Measurements from ENCODE around the gene NLRP1. TPM values are rescaled to one million over a fixed set of nuclear protein-coding genes. Genes with fewer than 3 reads are reported as not detected.

The NLRP1 gene
- total RNA-seq, 2 donors from 2014 or later, result 3.3 to 8.6 TPM

DNA sequence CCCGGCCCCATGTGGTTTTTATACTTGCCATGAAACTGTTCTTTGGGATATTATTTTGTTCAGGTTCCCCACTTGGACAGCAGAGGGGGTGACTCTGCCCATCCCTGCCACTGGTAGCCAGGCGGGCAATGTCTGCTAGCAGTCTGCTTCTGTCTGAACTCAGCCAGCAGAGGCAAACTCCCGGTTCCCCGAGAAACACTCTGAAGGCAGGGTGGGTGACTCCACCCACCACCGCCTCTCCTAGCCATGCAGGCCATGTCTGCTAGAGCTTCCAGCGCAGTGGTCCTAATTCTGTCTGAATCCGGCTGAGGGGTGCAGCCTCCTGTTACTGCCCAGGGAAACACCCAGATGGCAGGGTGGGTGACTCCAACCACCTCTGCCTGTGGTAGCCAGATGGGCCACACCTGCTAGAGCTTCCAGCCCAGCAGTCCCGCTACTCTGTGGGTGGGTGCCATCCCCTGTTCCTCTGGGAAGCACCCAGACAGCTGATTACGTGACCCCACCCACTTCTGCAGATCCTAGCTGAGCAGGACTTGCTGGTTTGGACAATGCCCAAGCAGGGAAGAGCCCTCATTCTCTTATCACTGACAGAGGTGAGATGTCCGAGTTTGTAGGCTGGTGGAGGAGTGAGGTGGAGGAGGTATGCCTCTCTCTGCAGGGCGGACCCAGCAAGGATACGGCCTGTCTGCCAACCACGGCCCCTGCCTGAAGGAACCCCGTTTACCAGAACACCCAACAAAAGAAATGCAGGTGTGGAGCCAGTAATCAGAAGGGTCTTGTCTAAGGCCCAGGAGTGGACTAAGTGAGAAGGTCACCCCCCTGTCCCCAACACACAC is 22.4 kb downstream of the NLRP1 start:
- no peak for ATAC-seq
- intact Hi-C loops (cut with DNase I, micrococcal nuclease), result no loop called here
- no peak for DNase-seq

DNA sequence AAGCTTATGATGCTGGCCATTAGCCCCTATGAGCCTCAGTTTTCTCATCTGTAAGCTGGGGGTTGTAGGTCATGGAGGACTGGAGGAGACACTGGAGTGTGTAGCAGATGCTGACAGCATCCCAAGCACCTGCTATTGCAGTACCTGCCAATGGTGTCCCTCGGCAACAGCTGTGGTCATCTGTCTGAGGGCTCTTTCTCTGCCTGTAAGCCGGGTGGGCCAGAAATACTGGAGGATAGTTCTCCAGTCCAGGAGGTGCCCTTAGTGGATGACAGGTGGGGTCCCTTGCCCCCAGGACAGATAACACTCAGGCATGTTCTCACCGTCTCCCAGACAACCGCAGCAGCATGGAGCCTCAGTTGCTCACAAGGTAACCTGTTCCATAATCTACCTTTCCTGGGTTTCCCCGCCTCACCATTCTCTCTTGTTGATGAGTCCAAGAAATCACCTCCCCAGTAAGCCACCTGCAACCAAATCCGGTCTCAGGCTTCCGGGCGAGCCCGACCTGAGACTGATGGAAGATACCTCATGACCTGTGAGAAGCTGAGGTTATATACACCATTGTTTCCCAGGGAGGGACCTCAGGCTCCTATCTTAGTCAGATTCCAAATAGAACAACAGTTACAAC is 23.8 kb downstream of the NLRP1 start:
- no peak for DNase-seq
- ATAC-seq, result no peak
- intact Hi-C loops (cut with DNase I, micrococcal nuclease), result no loop called here

DNA sequence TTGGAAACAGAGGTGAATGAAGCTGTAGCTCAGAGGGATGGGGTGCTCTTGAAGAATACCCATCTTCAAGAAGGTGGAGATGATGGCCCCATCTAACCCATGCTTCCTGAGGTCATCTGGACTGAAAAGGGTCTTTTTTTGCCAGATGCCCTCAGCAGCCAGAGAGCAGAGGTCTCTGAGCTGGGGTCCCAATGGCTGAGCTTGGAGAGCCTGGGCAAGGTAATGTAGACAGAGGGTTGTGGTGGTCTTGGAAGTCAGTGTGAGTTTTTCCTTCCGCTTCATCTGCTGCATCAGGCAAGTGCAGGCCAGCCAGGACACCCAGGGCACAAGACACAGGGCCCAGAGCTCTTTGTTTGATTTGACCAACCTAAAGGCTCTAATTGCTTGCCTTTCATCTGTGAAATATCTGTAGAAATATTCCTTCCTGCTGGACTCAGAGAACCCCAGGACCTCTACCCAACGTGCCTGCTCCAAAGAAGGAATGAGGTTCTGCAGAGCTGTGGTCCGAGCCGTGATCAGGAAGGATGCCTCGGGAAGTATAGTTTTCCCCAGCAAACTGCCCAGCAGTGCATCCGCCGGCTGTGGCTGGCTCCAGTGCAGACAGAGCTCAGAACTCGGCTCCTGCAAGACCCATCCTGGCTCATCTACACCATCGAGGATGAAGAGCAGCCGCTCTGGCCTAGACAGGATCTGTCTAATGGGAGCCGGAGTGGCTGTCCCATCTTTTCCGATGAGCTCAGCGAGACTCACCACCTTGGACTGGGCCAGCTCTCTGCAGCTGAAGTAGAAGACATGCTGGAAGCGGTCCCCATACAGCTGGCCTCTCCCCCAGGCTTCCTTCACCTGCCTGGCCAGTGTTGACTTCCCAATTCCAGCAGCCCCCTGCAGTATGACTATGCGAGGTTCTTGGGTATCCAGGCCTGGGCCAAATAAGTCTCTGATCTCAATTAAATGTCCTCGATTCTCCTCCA is 25.2 kb downstream of the NLRP1 start:
- intact Hi-C loops (cut with DNase I, micrococcal nuclease), result no loop called here
- ATAC-seq (no peak), DNase-seq (no peak)

DNA sequence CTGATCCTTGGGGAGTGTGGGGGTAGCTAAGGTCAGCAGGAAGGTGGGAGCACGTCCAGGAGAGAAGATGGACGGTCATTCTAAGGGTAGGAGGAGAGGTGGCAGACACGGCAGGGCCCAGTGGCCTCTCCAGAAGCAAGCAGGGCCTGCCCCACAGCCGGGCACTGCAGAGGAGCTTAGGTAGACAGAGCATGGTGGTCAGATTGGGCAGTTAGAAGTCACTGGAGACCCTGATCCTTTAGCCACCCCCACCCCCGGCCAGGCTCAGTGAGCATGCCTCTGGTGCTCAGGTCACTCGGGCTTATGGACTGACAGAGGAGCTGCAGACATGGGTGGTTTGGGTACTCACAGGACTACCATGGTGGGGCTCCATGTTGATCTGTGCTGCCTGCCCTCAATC is 26.3 kb downstream of the NLRP1 start:
- intact Hi-C loops (cut with DNase I, micrococcal nuclease), result no loop called here
- DNase-seq, result no peak

DNA sequence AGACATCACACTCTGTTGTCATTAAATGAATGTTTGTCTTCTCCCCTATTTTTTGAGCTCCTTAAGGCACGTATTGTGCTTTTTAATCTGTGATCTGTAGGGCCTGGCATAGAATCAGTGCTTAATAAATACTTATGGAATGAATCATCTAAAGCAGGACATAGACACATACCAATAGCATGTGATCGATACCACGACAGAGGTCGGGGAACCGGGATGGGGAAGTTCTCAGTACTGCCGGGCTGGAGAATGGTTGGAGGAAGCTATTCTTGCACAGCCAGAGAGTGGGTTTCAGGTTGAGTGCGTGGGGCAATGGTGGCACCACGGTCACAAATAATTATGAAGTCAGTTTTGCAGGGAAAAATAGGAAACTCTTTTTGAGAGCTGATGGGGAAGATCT is 26.8 kb downstream of the NLRP1 start:
- intact Hi-C loops (cut with DNase I, micrococcal nuclease), result no loop called here
- ATAC-seq (no peak), DNase-seq (no peak)

More for the DNA sequence above, 26.3 kb downstream of the NLRP1 start:
- no peak for ATAC-seq

DNA sequence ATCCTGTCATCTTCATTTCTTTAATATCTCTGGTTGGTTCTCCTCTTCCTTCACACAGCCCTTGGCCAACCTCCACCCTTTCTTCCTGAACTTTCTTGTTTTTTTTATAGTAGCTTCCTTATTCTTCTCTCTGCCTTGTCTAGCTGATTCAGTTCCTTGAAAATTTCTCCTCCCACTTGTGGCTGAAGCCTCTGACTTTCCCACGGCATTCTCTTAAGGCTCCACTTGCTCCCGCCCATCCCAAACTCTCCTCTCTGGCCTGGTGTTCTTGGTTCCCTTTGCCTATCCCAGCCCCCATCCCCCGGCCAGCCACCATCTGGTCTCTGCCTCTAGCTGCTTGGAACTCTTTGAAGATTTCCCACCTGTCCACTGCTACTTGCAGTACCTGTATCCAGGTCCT is 29.1 kb downstream of the NLRP1 start:
- DNase-seq, result no peak
- ATAC-seq, result no peak
- intact Hi-C loops (cut with DNase I, micrococcal nuclease), result no loop called here

DNA sequence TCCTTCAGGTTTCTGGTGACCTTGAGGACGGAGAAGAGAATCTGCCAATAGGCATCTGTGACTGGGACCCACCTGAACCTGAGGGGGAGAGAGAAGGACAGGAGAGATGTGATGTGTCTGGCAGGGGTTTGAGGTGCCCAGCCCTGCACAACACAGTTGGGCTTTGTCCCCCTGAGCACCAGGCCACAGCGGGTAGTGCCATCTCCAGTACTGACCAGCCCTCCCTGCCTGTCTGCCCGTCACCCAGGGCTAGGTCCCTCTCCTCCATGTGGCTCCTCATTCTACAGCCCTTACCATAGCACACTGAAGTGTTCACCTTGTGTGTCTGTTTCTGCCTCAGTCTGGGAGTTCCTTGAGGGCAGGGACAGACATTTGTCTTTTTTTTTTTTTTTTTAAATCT is 30.8 kb downstream of the NLRP1 start:
- no peak for ATAC-seq
- DNase-seq, result no peak
- intact Hi-C loops (cut with DNase I, micrococcal nuclease), result no loop called here

DNA sequence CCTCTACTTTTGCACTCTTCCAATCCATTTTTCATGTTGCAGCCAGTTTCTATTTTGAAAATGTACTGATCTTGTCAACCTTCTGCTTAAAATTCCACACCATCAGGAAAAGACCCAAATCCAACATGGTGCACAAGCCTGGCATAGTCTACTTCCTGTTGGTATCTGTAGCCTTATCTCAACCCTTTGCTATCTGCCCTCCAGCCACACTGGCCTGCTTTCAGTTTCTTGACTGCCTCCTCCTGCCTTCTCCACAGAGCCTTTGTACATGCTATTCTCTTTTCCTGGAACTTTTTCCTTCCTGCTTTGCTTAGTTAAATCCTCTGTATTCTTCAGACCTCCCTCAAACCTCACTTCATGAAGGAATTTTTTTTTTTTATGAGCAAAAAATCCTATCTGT is 31.5 kb downstream of the NLRP1 start:
- intact Hi-C loops (cut with DNase I, micrococcal nuclease), result no loop called here
- DNase-seq (no peak), ATAC-seq (no peak)

DNA sequence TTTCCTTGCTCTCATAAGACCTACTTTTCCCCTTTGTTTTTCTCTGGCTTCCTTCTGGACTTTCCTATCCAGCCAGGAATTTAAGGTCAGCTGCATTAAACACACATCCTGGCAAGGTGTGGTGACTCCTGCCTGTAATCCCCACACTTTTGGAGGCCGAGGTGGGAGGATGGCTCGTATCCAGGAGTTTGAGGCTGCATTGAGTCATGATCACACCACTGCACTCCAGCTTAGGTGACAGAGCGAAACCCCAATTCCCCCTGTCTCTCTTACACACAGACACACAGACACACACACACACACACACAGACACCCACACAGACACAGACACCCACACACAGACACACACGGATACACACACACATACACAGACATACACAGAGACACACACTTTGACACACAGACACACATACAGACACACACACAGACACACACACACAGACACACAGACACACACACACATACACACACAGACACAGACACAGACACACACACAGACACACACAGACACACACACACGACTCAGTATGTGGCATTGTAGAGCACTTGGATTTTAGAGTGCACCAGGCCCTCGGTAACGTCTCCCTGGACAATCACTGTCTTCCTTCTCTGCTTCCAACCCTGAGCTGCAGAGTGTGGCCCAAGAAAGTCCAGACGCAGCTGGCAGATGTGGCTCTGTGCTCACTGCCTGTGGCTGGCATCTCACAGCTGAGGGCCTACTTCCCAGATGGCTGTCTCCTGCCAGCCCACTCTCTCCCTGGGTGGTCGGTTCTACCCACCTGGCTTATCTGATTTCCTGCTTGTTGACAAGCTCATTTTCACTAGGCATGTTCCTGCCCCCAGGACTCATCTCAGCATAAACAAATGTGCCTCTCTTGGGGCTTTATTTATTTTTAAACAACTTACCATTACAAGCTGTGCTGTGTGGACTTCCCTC is 39.0 kb downstream of the NLRP1 start:
- no peak for DNase-seq
- intact Hi-C loops (cut with DNase I, micrococcal nuclease), result no loop called here
- ATAC-seq, result no peak

DNA sequence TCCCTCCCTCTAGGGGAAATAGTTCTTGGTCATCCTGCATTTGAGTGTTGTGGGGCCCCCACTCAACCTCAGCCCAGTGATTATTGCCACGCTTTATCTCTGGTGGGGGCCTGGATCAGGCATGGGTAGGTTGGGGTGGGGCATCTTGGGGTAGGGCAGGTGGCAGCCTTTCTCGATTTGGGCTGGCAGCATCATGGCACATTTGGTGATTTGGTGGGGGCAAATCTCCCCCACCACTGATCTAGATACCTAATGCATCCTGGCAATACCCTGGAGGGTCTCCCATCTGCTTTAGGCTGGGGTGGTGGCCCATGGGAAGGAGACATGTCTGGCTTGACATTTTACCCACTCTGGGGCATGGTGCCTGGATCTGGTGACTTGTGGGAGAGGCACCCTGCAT is 40.2 kb downstream of the NLRP1 start:
- DNase-seq (no peak), ATAC-seq (no peak)
- intact Hi-C loops (cut with DNase I, micrococcal nuclease), result no loop called here

DNA sequence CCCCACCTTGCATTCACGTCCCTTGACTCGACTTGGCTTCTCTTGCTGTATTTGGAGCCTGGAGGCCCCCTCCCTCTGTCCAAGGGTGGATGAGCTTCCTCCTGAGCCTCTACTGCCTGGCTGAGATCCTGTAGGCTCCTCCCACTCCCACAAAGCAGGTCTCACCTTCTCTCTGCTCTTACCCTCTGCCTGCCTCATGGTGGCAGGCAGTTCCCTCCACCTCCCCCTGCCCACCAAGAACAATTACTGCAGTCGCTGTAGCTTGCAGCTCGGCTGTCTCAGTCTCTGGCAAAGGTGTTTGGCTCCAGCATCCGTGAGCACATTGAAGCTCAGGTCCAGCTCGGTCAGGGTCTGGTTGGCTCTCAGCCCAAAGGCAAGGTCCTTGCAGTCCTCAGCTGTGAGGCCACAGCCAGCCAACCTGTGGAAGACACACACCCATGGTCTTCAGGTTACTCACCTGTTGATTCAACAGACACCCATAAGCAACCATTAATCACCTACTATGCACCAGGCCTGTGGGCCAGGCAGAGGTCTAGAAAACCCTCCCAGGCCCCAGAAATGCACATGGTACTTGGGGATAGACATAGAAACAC is 42.6 kb downstream of the NLRP1 start:
- ATAC-seq (no peak), DNase-seq (no peak)
- intact Hi-C loops (cut with DNase I, micrococcal nuclease), result no loop called here

DNA sequence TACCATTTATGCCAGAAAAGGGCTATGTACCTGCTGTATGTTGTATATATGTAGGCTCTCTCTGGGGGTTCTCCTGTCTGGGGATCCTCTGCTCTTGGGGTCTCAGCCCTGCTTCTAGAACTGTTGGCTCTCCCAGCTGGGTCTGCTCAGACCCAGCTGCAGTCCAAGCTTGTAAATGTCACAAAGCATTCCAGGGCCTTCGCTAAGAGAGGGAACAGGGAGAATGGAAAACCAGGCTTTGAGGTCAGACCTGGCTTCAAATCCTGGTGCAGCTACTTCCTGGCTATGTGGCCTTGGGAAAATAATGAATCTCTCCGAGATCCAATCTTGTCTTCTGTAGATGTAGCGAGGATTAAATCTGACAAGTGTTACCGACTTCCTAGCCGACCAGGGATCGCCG is 44.0 kb downstream of the NLRP1 start:
- intact Hi-C loops (cut with DNase I, micrococcal nuclease), result no loop called here
- ATAC-seq, result no peak
- DNase-seq, result no peak

DNA sequence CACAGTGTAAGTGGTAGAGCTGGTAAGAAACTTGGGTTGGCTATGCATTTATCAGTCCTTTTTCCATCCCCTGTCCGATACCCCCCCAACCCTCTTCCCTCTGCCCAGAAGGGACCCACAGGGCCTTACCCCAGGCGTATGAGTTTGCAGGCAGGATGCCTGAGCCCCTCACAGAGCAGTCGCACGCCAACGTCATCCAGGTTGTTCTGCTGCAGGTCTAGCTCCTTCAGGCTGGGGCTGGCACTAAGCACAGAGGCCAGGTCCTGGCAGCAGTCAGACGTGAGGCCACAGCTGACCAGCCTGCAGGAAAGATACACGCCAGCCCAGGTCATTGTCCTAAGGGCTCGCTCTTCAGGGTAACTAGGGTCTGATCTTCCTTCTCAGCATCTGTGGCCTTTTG is 45.0 kb downstream of the NLRP1 start:
- intact Hi-C loops (cut with DNase I, micrococcal nuclease), result no loop called here
- ATAC-seq (no peak), DNase-seq (no peak)

DNA sequence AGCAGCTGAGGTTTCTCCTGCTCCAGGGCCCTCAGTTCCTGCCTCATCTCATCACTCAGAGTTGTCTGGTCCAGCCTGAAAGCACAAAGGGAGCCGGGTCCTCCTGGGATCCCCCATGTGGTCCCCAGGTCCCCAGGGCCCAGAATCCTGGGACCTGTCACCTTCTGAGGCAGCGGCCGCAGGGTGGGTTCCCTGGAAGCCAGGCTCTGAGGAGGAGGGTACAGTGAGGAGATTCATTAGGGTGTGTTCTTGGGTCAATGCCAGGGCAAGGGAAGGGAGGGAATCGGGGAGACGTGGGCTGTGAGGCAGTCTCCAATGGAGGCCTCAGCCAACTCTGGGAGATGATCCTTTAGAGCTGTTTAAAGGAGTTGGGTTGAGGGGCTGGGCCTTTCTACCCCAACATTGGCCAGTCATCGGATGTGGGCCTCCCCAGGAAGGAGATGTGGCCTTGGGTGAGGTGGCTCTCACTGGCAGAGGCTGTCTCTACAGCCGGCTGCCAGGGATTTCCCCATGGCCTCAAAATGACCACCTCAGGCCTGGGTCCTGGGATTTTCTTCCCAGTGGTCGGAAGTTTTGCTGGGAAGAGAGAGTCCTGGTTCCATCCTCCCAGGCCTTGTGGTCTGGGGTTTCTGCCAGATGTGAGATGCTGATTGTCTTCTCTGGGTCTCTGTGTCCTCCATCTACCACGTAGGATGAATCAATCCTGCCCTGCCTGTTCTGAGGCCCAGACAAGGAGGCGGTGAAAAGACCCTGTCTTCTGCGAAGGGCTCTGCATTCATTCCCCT is 47.3 kb downstream of the NLRP1 start:
- DNase-seq, result no peak
- intact Hi-C loops (cut with DNase I, micrococcal nuclease), result no loop called here
- no peak for ATAC-seq

DNA sequence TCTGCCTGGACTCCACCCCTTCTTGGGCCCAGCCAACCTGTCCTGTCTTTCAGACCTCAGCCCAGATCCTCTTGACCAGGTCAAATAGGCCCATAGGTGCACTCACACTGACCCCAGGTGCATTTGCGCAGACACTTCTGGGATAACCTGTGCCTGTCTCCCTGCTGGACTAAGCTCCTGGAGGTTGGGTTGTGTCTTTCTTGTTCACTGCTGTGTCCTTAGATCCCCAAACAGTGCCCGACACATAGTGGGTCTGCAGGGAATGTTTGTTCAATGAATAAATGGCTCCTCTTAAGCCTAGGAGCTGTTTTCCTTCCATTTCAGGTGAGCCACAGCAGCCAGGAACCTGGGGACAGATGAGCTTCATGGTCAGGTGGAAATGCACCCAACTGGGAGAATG is 48.9 kb downstream of the NLRP1 start:
- no peak for ATAC-seq
- no peak for DNase-seq
- intact Hi-C loops (cut with DNase I, micrococcal nuclease), result no loop called here

DNA sequence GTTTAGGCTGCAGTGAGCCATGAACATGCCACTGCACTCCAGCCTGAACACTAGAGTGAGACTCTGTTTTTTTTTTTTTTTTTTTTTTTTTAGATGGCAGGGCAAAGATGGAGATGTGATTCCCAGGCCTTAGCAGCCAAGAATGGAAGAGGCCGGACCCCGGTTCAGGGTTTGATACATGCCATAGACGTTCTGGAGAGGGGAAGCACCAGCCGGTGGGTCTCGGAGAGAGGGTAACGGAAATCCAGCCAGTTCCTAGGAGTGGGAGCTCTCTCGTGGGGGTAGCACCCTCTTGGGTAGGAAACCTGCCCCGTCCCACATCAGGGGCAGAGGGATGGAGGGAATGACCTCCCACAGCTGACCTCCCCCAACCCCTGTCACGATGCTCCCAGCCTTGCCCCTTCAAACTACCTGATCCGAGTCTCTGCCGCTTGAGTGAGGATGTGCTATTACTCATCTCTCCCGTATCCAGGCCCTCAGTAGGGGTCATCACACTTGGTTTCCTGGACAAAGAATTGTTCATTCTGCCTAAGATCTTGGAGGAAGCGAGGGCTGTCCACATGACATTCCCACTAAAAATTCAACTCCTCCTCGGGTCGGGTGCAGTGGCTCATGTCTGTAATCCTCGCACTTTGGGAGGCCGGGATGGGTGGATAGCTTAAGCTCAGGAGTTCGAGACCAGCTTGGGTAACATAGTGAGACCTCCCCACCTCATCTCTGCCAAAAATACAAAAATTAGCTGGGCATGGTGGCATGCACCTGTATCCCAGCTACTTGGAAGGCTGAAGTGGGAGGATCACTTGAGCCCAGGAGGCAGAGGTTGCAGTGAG is 50.6 kb downstream of the NLRP1 start:
- ATAC-seq (no peak), DNase-seq (no peak)
- intact Hi-C loops (cut with DNase I, micrococcal nuclease), result no loop called here

DNA sequence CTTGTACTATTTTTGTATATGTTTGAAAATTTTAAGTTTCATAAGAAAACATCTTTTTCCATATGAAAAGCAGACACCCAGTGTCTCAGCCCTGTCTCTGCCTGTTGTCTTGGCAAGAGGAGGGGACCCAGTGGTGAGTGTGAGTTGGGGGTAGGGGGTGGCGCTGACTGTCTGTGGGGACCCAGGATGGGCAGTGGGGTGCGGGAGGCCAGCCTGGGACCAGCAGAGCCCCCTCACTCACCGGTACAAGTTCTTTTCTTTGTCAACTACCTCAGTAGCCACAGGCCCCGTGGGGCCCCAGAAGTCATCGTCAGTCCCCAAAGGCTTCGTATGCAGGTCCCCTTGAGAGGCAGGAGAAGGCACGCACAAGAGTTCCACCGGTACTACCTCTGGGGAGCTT is 51.7 kb downstream of the NLRP1 start:
- no peak for ATAC-seq
- intact Hi-C loops (cut with DNase I, micrococcal nuclease), result no loop called here
- DNase-seq, result no peak
